ENCODE data around the gene MED14.
"Not testable (repeated sequence)": the region's sequence is repeated elsewhere in the genome, so short reads cannot be mapped to it uniquely, and the experiment has no call there.

The MED14 gene

GRCh38 chrX:40732499-40732898, 2.8 kb downstream of the MED14 start:
- FAIRE-seq: peak; percentile 71

GRCh38 chrX:40729598-40730584, 5.5 kb downstream of the MED14 start:
- FAIRE-seq: peak; percentile 94

More at GRCh38 chrX:40732499-40732898, 2.8 kb downstream of the MED14 start:
- DNase-seq (ENCODE audit: insufficient read length, low spot score): not testable (repeated sequence)

GRCh38 chrX:40727581-40728252, 7.6 kb downstream of the MED14 start:
- DNase-seq (ENCODE audit: insufficient read length, low spot score) (no peak), FAIRE-seq (peak; percentile 37)

More at GRCh38 chrX:40729598-40730584, 5.5 kb downstream of the MED14 start:
- DNase-seq (ENCODE audit: insufficient read length, low spot score): no peak

GRCh38 chrX:40727093-40727492, 8.2 kb downstream of the MED14 start:
- FAIRE-seq: peak; percentile 96
- DNase-seq (ENCODE audit: insufficient read length, low spot score): no peak

- DNase-seq (ENCODE audit: insufficient read length, low spot score) (no peak), FAIRE-seq (no peak)
These were observed 12.4 kb downstream of the MED14 start for GRCh38 chrX:40722930-40723329.

GRCh38 chrX:40721489-40722106, 13.7 kb downstream of the MED14 start:
- DNase-seq (ENCODE audit: insufficient read length, low spot score): no peak
- FAIRE-seq: peak; percentile 58

GRCh38 chrX:40720792-40721191, 14.6 kb downstream of the MED14 start:
- no peak for FAIRE-seq
- no peak for DNase-seq (ENCODE audit: insufficient read length, low spot score)

GRCh38 chrX:40720339-40720738, 15.0 kb downstream of the MED14 start:
- FAIRE-seq: no peak
- no peak for DNase-seq (ENCODE audit: insufficient read length, low spot score)

- FAIRE-seq (peak; percentile 4), DNase-seq (ENCODE audit: insufficient read length, low spot score) (no peak)
These were observed 15.6 kb downstream of the MED14 start for GRCh38 chrX:40719731-40720130.

- no peak for FAIRE-seq
- no peak for DNase-seq (ENCODE audit: insufficient read length, low spot score)
These were observed 16.1 kb downstream of the MED14 start for GRCh38 chrX:40719218-40719617.

- no peak for DNase-seq (ENCODE audit: insufficient read length, low spot score)
- FAIRE-seq: peak; percentile 21
These were observed 25.9 kb downstream of the MED14 start for GRCh38 chrX:40709395-40709794.

GRCh38 chrX:40705658-40706312, 29.6 kb downstream of the MED14 start:
- no peak for FAIRE-seq
- no peak for DNase-seq (ENCODE audit: insufficient read length, low spot score)

- FAIRE-seq: no peak
These were observed 34.6 kb downstream of the MED14 start for GRCh38 chrX:40700640-40701342.

GRCh38 chrX:40698851-40699250, 36.5 kb downstream of the MED14 start:
- no peak for DNase-seq (ENCODE audit: insufficient read length, low spot score)
- no peak for FAIRE-seq

More at GRCh38 chrX:40700640-40701342, 34.6 kb downstream of the MED14 start:
- DNase-seq (ENCODE audit: insufficient read length, low spot score): no peak

- no peak for DNase-seq (ENCODE audit: insufficient read length, low spot score)
- no peak for FAIRE-seq
These were observed 40.5 kb downstream of the MED14 start for GRCh38 chrX:40694802-40695201.

- no peak for FAIRE-seq
- DNase-seq (ENCODE audit: insufficient read length, low spot score): no peak
These were observed 46.4 kb downstream of the MED14 start for GRCh38 chrX:40688929-40689328.

GRCh38 chrX:40687169-40687568, 48.2 kb downstream of the MED14 start:
- no peak for DNase-seq (ENCODE audit: insufficient read length, low spot score)

GRCh38 chrX:40685362-40685918, 49.9 kb downstream of the MED14 start:
- FAIRE-seq (peak; percentile 91), DNase-seq (ENCODE audit: insufficient read length, low spot score) (no peak)

More at GRCh38 chrX:40687169-40687568, 48.2 kb downstream of the MED14 start:
- no peak for FAIRE-seq

GRCh38 chrX:40684092-40684491, 51.2 kb downstream of the MED14 start:
- FAIRE-seq (peak; percentile 73), DNase-seq (ENCODE audit: insufficient read length, low spot score) (no peak)

- FAIRE-seq (peak; percentile 90), DNase-seq (ENCODE audit: insufficient read length, low spot score) (no peak)
These were observed 52.1 kb downstream of the MED14 start for GRCh38 chrX:40683245-40683644.
